ENCODE results near the gene SLC30A7.
"Not testable (repeated sequence)": the region's sequence is repeated elsewhere in the genome, so short reads cannot be mapped to it uniquely, and the experiment has no call there.

The SLC30A7 gene

DNA sequence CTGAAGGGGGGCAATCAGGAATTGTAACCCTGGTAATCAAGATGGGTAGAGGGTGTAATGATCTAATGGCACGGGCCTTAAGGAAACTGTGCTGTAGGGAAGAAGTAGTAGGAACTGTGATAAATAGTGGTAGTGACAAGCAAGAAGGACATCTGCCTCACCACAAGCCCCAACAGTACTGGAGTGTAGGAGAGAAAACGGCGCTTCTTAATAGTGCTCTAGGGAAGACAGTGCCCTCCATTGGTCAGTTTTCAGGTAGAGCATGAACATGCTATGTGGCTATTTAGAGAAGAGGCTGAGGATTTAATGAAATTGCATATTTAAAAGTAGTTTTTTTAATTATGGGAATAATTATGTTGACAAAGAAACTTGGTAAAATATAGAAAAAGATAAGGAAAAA, 32.2 kb downstream of the SLC30A7 start (continued):
- TF ChIP-seq, protein P1, sequence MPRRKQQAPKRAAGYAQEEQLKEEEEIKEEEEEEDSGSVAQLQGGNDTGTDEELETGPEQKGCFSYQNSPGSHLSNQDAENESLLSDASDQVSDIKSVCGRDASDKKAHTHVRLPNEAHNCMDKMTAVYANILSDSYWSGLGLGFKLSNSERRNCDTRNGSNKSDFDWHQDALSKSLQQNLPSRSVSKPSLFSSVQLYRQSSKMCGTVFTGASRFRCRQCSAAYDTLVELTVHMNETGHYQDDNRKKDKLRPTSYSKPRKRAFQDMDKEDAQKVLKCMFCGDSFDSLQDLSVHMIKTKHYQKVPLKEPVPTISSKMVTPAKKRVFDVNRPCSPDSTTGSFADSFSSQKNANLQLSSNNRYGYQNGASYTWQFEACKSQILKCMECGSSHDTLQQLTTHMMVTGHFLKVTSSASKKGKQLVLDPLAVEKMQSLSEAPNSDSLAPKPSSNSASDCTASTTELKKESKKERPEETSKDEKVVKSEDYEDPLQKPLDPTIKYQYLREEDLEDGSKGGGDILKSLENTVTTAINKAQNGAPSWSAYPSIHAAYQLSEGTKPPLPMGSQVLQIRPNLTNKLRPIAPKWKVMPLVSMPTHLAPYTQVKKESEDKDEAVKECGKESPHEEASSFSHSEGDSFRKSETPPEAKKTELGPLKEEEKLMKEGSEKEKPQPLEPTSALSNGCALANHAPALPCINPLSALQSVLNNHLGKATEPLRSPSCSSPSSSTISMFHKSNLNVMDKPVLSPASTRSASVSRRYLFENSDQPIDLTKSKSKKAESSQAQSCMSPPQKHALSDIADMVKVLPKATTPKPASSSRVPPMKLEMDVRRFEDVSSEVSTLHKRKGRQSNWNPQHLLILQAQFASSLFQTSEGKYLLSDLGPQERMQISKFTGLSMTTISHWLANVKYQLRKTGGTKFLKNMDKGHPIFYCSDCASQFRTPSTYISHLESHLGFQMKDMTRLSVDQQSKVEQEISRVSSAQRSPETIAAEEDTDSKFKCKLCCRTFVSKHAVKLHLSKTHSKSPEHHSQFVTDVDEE (CRISPR knock-in tag; IDR thresholded peaks at IDR 0.05) = no peak
- TF ChIP-seq ZFP30 (CRISPR knock-in tag; IDR thresholded peaks at IDR 0.05) (no peak), ARNTL (CRISPR knock-in tag; IDR thresholded peaks at IDR 0.05; ENCODE audit: borderline replicate concordance, low read depth) (no peak), ISL1 (CRISPR knock-in tag; IDR thresholded peaks at IDR 0.05) (no peak)

GRCh38 chr1:100930494-100930893, 34.6 kb downstream of the SLC30A7 start:
- TF ChIP-seq ZFP3 (CRISPR knock-in tag; IDR thresholded peaks at IDR 0.05) (no peak), ZNF8 (CRISPR knock-in tag; IDR thresholded peaks at IDR 0.05) (no peak), GLIS3 (CRISPR knock-in tag; IDR thresholded peaks at IDR 0.05) (no peak), CSRNP3 (CRISPR knock-in tag; IDR thresholded peaks at IDR 0.05) (no peak)
- no peak for ATAC-seq

DNA sequence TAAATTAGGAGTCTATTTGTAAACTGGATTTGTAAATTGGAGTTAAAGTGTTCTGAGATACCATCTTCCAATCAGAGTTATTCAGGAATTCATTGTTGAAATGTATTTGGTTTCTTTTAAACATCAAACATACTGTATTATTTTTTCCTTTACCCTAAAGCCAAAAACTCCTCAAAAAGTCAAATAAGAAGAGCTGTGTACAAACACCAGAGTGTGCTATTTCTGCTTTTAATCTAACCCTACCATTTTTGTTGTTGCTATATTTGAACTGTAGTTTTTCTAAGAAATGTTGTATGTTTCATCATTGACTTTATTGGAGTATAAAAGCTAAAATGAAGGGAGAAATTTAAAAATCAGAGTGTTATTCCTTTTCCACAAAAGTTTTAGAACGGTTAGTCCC, 35.8 kb downstream of the SLC30A7 start:
- TF ChIP-seq OSR1 (CRISPR knock-in tag; IDR thresholded peaks at IDR 0.05) (no peak), PPARA (CRISPR knock-in tag; IDR thresholded peaks at IDR 0.05; ENCODE audit: borderline replicate concordance) (no peak), ZNF70 (CRISPR knock-in tag; IDR thresholded peaks at IDR 0.05) (no peak), ESRRG (CRISPR knock-in tag; IDR thresholded peaks at IDR 0.05) (no peak), PATZ1 (CRISPR knock-in tag; IDR thresholded peaks at IDR 0.05; ENCODE audit: borderline replicate concordance) (no peak), BACH2 (CRISPR knock-in tag; IDR thresholded peaks at IDR 0.05; ENCODE audit: borderline replicate concordance) (no peak), RARB (CRISPR knock-in tag; IDR thresholded peaks at IDR 0.05) (no peak), ZNF8 (CRISPR knock-in tag; IDR thresholded peaks at IDR 0.05) (no peak), GLIS3 (CRISPR knock-in tag; IDR thresholded peaks at IDR 0.05) (no peak), ZFP30 (CRISPR knock-in tag; IDR thresholded peaks at IDR 0.05) (no peak)
- TF ChIP-seq, protein P2, sequence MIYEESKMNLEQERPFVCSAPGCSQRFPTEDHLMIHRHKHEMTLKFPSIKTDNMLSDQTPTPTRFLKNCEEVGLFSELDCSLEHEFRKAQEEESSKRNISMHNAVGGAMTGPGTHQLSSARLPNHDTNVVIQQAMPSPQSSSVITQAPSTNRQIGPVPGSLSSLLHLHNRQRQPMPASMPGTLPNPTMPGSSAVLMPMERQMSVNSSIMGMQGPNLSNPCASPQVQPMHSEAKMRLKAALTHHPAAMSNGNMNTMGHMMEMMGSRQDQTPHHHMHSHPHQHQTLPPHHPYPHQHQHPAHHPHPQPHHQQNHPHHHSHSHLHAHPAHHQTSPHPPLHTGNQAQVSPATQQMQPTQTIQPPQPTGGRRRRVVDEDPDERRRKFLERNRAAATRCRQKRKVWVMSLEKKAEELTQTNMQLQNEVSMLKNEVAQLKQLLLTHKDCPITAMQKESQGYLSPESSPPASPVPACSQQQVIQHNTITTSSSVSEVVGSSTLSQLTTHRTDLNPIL (CRISPR knock-in tag; IDR thresholded peaks at IDR 0.05; ENCODE audit: low read depth) = no peak
- no peak for ATAC-seq

- TF ChIP-seq ZNF8 (CRISPR knock-in tag; IDR thresholded peaks at IDR 0.05) = peak; percentile 80
- ATAC-seq = not testable (repeated sequence)
These were observed 37.7 kb downstream of the SLC30A7 start for GRCh38 chr1:100933555-100933954.

DNA sequence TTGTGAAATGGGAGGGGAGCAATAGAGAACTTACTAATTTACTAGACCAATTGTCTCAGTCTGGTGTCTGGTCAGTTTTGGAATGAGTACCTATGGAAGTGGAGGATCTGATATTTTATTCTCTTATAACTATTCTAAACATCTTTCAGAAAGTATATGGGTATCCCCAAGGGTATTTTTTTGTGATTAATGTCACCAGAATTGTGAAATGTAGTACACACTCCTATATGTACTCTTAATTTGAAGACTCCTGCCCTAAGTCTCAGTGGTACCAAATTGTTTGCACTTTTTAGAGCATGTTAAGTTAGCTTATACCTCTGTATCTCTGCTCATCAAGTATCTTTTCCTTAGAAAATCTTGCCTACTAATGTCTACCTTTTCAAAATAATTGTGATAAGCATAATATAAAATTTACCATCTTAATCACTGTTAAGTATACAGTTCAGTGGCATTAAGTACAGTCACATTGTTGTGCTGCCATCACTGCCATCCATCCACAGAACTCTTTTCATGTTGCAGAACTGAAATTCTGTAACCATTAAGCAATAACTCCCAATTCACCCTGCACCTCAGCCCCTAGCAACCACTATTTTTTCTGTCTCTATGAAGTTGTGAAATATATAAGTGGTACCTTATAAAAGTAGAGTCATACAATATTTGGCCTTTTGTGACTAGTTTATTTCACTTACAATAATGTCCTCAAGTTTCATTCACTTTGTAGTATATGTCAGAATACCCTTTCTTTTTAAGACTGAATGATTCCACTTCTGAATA, 40.5 kb downstream of the SLC30A7 start:
- no peak for TF ChIP-seq ARNTL (CRISPR knock-in tag; IDR thresholded peaks at IDR 0.05; ENCODE audit: borderline replicate concordance, low read depth)
- no peak for ATAC-seq

GRCh38 chr1:100941098-100941527, 45.2 kb downstream of the SLC30A7 start:
- ATAC-seq = no peak
- TF ChIP-seq ESRRG (CRISPR knock-in tag; IDR thresholded peaks at IDR 0.05) (no peak), ISL1 (CRISPR knock-in tag; IDR thresholded peaks at IDR 0.05) (no peak), PATZ1 (CRISPR knock-in tag; IDR thresholded peaks at IDR 0.05; ENCODE audit: borderline replicate concordance) (no peak), TOX (CRISPR knock-in tag; IDR thresholded peaks at IDR 0.05; ENCODE audit: borderline replicate concordance) (no peak), OSR1 (CRISPR knock-in tag; IDR thresholded peaks at IDR 0.05) (no peak), ZNF565 (CRISPR knock-in tag; conservative IDR thresholded peaks at IDR 0.05; ENCODE audit: low read depth) (no peak), ZFP30 (CRISPR knock-in tag; IDR thresholded peaks at IDR 0.05) (no peak), ZC3H10 (CRISPR knock-in tag; IDR thresholded peaks at IDR 0.05) (no peak), BACH2 (CRISPR knock-in tag; IDR thresholded peaks at IDR 0.05; ENCODE audit: borderline replicate concordance) (no peak), ARNTL (CRISPR knock-in tag; IDR thresholded peaks at IDR 0.05; ENCODE audit: borderline replicate concordance, low read depth) (no peak), GLIS3 (CRISPR knock-in tag; IDR thresholded peaks at IDR 0.05) (no peak)
- TF ChIP-seq, protein P2 (CRISPR knock-in tag; IDR thresholded peaks at IDR 0.05; ENCODE audit: low read depth) = no peak
